MM.1S (cell line): ENCODE measurements around the gene FOXP4.

Experiments used
- DNase-seq: peaks from one replicate; pipeline ENCODE4 v3.0.0-alpha.2; 2015
- H2AFZ ChIP-seq: fragments of 300-600 bp; sonication (generic); 2 replicates; pipeline ENCODE4 v1.6.0; 2016; ENCODE audit warnings: antibody characterized with exemption, low read length
- H3F3A ChIP-seq: fragments of 300-600 bp; sonication (generic); 2 replicates; pipeline ENCODE4 v1.6.1; 2016; ENCODE audit warnings: mild to moderate bottlenecking, antibody characterized with exemption, low read length, moderate library complexity, mixed read lengths; ENCODE audit not compliant: insufficient read depth
- H3K27ac ChIP-seq: fragments of 300-600 bp; sonication (generic); 2 replicates; pipeline ENCODE4 v1.5.1; 2016; ENCODE audit warnings: mild to moderate bottlenecking, low read length
- H3K27me3 ChIP-seq: fragments of 300-600 bp; sonication (generic); replicated peaks from 2 replicates; pipeline ENCODE4 v1.6.0; 2016; ENCODE audit warnings: low read length; ENCODE audit not compliant: insufficient read depth
- H3K36me3 ChIP-seq: fragments of 300-600 bp; sonication (generic); replicated peaks from 2 replicates; pipeline ENCODE4 v1.6.1; 2016; ENCODE audit warnings: mild to moderate bottlenecking, low read length, mixed read lengths; ENCODE audit not compliant: insufficient read depth
- H3K4me1 ChIP-seq: fragments of 300-600 bp; sonication (generic); 2 replicates; pipeline ENCODE4 v1.6.1; 2016; ENCODE audit warnings: low read length, mixed read lengths
- H3K4me2 ChIP-seq: fragments of 300-600 bp; sonication (generic); 2 replicates; pipeline ENCODE4 v1.6.0; 2016; ENCODE audit warnings: low read depth, low read length
- H3K4me3 ChIP-seq: fragments of 300-600 bp; sonication (generic); 2 replicates; pipeline ENCODE4 v1.5.1; 2016; ENCODE audit warnings: low read length, mixed read lengths
- H3K79me2 ChIP-seq: fragments of 300-600 bp; sonication (generic); 2 replicates; pipeline ENCODE4 v1.6.1; 2016; ENCODE audit warnings: mixed run types, low read length, mixed read lengths
- H3K9ac ChIP-seq: fragments of 300-600 bp; sonication (generic); 2 replicates; pipeline ENCODE4 v1.6.1; 2016; ENCODE audit warnings: low read length, mixed read lengths
- H3K9me2 ChIP-seq: fragments of 300-600 bp; sonication (generic); replicated peaks from 2 replicates; pipeline ENCODE4 v1.6.1; 2016; ENCODE audit warnings: mild to moderate bottlenecking, low read length, mixed read lengths; ENCODE audit not compliant: insufficient read depth
- H3K9me3 ChIP-seq: fragments of 300-600 bp; sonication (generic); replicated peaks from 2 replicates; pipeline ENCODE4 v1.6.1; 2016; ENCODE audit warnings: mild to moderate bottlenecking, low read length, mixed read lengths; ENCODE audit not compliant: insufficient read depth
- H4K20me1 ChIP-seq: fragments of 300-600 bp; sonication (generic); 2 replicates; pipeline ENCODE4 v1.6.1; 2016; ENCODE audit warnings: mild to moderate bottlenecking, low read length, moderate library complexity, mixed read lengths; ENCODE audit not compliant: insufficient read depth
- EZH2 ChIP-seq: fragments of 300-600 bp; sonication (generic); optimal IDR thresholded peaks from 2 replicates; pipeline ENCODE3; 2017; ENCODE audit warnings: low read depth, mild to moderate bottlenecking, antibody characterized with exemption, low read length, mixed read lengths
- EZH2phosphoT487 ChIP-seq: fragments of 300-600 bp; sonication (generic); IDR thresholded peaks from 2 replicates; pipeline ENCODE4 v1.6.1; 2018; ENCODE audit warnings: antibody characterized with exemption, low read length
- TF ChIP-seq, protein P1 (sequence below): fragments of 300-600 bp; sonication (generic); IDR thresholded peaks from 2 replicates; pipeline ENCODE4 v1.5.1; 2016; ENCODE audit warnings: antibody characterized with exemption, low read length, mixed read lengths

The FOXP4 gene

DNA sequence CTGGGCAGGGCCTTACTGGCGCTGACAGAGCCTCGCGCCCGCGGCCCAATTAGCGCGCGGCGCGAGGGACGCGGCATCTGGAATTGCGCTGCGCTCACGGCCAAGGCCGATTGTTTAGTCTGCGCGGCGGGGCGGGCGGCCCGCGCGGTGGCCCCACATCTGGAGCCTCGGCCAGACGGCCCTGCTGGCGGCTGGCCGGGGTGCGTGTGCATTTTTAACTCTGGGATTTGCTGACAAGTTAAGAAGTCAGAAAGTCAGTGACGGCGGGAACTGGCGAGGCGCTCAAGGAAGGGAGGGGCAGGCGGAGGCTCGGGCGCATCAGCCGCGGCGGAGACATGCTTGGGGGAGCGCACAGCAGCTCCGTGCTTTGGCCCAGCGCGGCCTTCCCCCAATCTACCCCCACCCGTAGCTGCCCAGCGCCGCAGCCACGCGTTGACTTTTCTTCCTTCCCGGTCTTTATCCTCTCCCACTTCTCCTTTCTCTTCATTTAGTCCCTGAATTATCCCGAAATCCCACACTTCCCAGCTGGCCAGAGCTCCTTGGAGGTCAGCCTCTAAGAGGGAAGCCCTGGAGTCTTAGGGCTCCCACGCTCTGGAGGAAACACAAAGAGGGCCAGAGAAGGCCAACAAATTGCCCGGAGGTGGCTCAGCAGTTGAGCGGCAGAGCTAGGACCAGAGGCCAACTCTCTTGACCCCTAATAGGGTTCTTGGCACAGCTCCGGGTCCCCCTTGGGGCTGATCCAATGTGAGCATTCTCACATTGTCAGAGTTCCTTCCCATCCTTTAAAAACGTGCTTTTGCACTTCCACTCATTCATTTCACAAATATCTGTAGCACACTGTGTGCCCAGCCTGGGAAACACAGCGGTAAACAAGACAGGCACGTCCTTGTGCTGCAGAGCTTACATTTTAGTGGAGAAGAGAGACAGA is 40.8 kb upstream of the FOXP4 start:
- Histone ChIP-seq H3K9me3 (no peaks in the 10 kb centered on the region), H3K36me3 (no peaks in the 10 kb centered on the region), H2AFZ (no peak overlapping the region), H3K27me3 (peaks cover 72% of the 10 kb centered on the region), H3K79me2 (no peaks in the 10 kb centered on the region), H3K4me2 (no peak overlapping the region), H3K9ac (no peak overlapping the region), H3K27ac (no peak overlapping the region), H4K20me1 (no peaks in the 10 kb centered on the region), H3K4me1 (no peaks in the 10 kb centered on the region), H3F3A (no peaks in the 10 kb centered on the region), H3K4me3 (no peak overlapping the region), H3K9me2 (no peaks in the 10 kb centered on the region)
- DNase-seq: no peak
- TF ChIP-seq EZH2phosphoT487: no peak
- TF ChIP-seq, protein P1, sequence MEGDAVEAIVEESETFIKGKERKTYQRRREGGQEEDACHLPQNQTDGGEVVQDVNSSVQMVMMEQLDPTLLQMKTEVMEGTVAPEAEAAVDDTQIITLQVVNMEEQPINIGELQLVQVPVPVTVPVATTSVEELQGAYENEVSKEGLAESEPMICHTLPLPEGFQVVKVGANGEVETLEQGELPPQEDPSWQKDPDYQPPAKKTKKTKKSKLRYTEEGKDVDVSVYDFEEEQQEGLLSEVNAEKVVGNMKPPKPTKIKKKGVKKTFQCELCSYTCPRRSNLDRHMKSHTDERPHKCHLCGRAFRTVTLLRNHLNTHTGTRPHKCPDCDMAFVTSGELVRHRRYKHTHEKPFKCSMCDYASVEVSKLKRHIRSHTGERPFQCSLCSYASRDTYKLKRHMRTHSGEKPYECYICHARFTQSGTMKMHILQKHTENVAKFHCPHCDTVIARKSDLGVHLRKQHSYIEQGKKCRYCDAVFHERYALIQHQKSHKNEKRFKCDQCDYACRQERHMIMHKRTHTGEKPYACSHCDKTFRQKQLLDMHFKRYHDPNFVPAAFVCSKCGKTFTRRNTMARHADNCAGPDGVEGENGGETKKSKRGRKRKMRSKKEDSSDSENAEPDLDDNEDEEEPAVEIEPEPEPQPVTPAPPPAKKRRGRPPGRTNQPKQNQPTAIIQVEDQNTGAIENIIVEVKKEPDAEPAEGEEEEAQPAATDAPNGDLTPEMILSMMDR: no peak
- no peak for TF ChIP-seq EZH2

DNA sequence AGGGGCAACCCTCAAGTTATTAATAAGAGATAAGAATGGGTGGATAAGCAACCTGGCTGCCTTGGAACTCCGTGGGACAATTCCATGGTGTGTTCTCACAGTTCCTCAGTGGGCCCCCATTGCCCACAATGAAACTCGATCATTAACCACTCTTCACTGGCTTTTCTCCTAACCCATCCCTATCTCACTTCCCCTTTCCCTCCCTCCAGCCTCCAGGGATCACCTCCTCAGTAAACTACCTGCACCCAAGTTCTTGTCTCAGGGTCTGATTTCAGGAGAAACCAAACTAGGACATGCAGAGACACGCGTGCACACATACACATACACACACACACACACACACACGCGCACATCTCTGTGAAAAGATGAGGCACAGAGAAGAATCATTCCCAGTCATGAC is 37.7 kb upstream of the FOXP4 start:
- Histone ChIP-seq H3K4me1 (no peaks in the 10 kb centered on the region), H3K4me3 (no peak overlapping the region), H3K9me2 (no peaks in the 10 kb centered on the region), H3K27me3 (peaks cover 76% of the 10 kb centered on the region), H3K79me2 (no peaks in the 10 kb centered on the region), H3K4me2 (no peak overlapping the region), H3K27ac (no peak overlapping the region), H2AFZ (no peak overlapping the region), H3F3A (no peaks in the 10 kb centered on the region), H3K9me3 (no peaks in the 10 kb centered on the region), H4K20me1 (no peaks in the 10 kb centered on the region), H3K9ac (no peak overlapping the region), H3K36me3 (no peaks in the 10 kb centered on the region)
- TF ChIP-seq EZH2phosphoT487: no peak
- TF ChIP-seq EZH2: no peak
- TF ChIP-seq, protein P1: no peak
- DNase-seq: no peak

DNA sequence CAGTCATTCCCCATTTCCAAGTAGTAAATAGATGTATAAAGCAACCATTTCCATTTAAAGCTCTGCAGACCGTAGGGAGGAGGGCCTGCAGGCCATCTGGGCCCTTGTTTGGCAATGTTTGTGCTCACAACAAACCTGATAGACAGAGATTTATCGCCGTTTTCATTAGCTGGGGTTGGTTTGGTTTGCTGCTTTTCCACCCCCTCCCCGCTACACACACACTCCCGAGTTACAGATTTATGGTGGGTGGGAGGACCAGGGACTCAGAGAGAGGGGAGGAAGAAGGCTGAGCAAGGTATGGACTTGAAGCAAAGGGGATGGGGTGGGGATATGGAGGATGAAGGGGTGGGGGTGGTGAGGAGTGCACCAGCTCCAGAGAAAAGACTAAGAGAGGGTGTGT is 36.6 kb upstream of the FOXP4 start:
- H4K20me1 ChIP-seq: no peaks in the 10 kb centered on the region
- no peak overlapping the region for H3K4me3 ChIP-seq
- H3K27me3 ChIP-seq: peaks cover 72% of the 10 kb centered on the region
- no peak for TF ChIP-seq EZH2
- no peak for TF ChIP-seq EZH2phosphoT487
- TF ChIP-seq, protein P1: no peak
- no peaks in the 10 kb centered on the region for H3F3A ChIP-seq
- no peaks in the 10 kb centered on the region for H3K9me2 ChIP-seq
- no peak overlapping the region for H3K4me2 ChIP-seq
- no peak overlapping the region for H3K27ac ChIP-seq
- H3K4me1 ChIP-seq: no peaks in the 10 kb centered on the region
- H3K9me3 ChIP-seq: no peaks in the 10 kb centered on the region
- no peak overlapping the region for H3K9ac ChIP-seq
- H3K36me3 ChIP-seq: no peaks in the 10 kb centered on the region
- DNase-seq: no peak
- no peaks in the 10 kb centered on the region for H3K79me2 ChIP-seq
- H2AFZ ChIP-seq: no peak overlapping the region
